GM18508 (cell line): Measurements from ENCODE around the gene BAZ1B.

Source experiments
- ATAC-seq: cut with Tn5 transposase; IDR thresholded peaks from one replicate; pipeline ENCODE4 v1.9.1; 2021; ENCODE audit warnings: moderate number of reproducible peaks; ENCODE audit not compliant: insufficient read depth, unreplicated experiment

BAZ1B gene

DNA sequence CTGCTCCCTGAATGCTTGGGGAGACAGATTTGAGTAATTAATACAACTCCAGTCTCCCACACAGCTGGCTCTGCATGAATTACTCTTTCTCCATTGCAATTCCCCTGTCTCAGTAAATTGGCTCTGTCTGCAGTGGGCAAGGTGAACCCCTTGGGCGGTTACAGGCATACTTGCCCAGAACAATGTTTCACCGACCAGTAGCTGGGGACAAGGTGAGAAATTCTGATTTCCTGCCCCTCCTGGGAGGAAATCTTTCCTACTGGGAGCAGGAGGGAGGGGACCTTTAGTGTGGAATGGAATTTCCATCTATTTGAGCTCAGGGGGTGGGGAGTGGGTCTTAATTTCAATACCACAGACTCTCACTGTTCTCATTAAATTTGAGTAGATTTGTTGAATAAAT, 130.7 kb downstream of the BAZ1B start:
- no peak for ATAC-seq
